Upper lobe of right lung (tissue), 1 donor: ENCODE measurements around the gene CD164. TPM values are rescaled to one million over a fixed set of nuclear protein-coding genes. Genes with fewer than 3 reads are reported as not detected.
"Not testable (repeated sequence)": the region's sequence is repeated elsewhere in the genome, so short reads cannot be mapped to it uniquely, and the experiment has no call there.

Experiments
- ATAC-seq: fragments of 200-7000 bp; cut with Tn5 transposase; one replicate; pipeline ENCODE4 v1.9.1; 2020; ENCODE audit warnings: mild to moderate bottlenecking, moderate library complexity
- DNase-seq: peaks from one replicate; pipeline ENCODE4 v3.0.0-alpha.2; 2020
- H3K27ac ChIP-seq: fragments of 200-600 bp; one replicate; pipeline ENCODE4 v1.8.0; 2022
- H3K27me3 ChIP-seq: fragments of 200-600 bp; one replicate; pipeline ENCODE4 v1.8.0; 2022; ENCODE audit warnings: mild to moderate bottlenecking
- H3K36me3 ChIP-seq: fragments of 200-600 bp; one replicate; pipeline ENCODE4 v1.8.0; 2022
- H3K4me1 ChIP-seq: fragments of 200-600 bp; one replicate; pipeline ENCODE4 v1.8.0; 2022
- H3K4me3 ChIP-seq: fragments of 200-600 bp; one replicate; pipeline ENCODE4 v1.8.0; 2022; ENCODE audit warnings: mild to moderate bottlenecking
- H3K9me3 ChIP-seq: fragments of 200-600 bp; one replicate; pipeline ENCODE4 v1.8.0; 2022
- CTCF ChIP-seq: fragments of 200-600 bp; IDR thresholded peaks from one replicate; pipeline ENCODE4 v1.8.0; 2022; ENCODE audit warnings: antibody characterized with exemption
- intact Hi-C: fragments of 100-400 bp; cut with DNase I; formaldehyde crosslinking; loops from one replicate; pipeline ENCODE4 v1.11.0; 2022
- total RNA-seq: library from RNA; stranded (reverse); fragmentation: NEBNext Ultra II Directional; extraction: Animal tissue kit (Norgen Biotek cat#: 25700); gene quantifications from one replicate; pipeline ENCODE4 v1.2.1, GENCODE V29; 2021
- donor health status: DM: no; HTN: yes; CAD: no; lungs with severe emphysema.

The CD164 gene
- total RNA-seq, 1 donor from 2014 or later, result 284 TPM

DNA sequence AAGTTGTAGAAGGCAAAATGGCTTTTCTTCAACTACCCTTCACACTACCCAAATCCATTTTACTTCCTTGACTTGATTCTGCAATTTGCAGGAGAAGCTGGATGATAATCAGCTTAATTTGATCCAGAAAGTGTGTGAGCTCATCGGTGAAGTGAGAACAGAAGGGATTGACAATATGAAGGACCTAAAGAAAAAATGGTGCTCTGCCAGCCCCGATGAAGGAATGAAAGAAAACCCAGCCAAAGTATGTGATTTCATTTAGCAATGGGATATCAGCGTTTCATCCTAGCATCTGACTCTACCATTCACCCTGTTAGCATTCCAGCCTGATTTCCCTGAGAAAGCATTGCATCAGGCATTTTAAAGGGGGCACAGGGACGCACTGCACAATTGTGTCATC, 41.5 kb downstream of the CD164 start:
- peaks cover 7% of the 10 kb centered on the region for H3K4me1 ChIP-seq
- TF ChIP-seq CTCF, result no peak
- H3K27me3 ChIP-seq, result no peaks in the 10 kb centered on the region
- no peak overlapping the region for H3K27ac ChIP-seq
- H3K4me3 ChIP-seq, result no peak overlapping the region
- DNase-seq (no peak), ATAC-seq (no peak)
- H3K36me3 ChIP-seq, result no peaks in the 10 kb centered on the region
- intact Hi-C loops, result no loop called here
- no peaks in the 10 kb centered on the region for H3K9me3 ChIP-seq

GRCh38 chr6:109339906-109340678, 42.2 kb downstream of the CD164 start:
- no peak for ATAC-seq
- no peak for DNase-seq
- Histone ChIP-seq H3K9me3 (no peaks in the 10 kb centered on the region), H3K36me3 (no peaks in the 10 kb centered on the region), H3K4me1 (peaks cover 7% of the 10 kb centered on the region), H3K27ac (no peak overlapping the region), H3K4me3 (no peak overlapping the region), H3K27me3 (no peaks in the 10 kb centered on the region)
- TF ChIP-seq CTCF, result no peak
- intact Hi-C loops, result no loop called here

- no peak for TF ChIP-seq CTCF
- DNase-seq (no peak), ATAC-seq (peak; percentile 74)
- Histone ChIP-seq H3K4me1 (peaks cover 7% of the 10 kb centered on the region), H3K27me3 (no peaks in the 10 kb centered on the region), H3K9me3 (no peaks in the 10 kb centered on the region), H3K36me3 (no peaks in the 10 kb centered on the region), H3K27ac (no peak overlapping the region), H3K4me3 (no peak overlapping the region)
- intact Hi-C loops, result no loop called here
Observed at GRCh38 chr6:109336221-109336961, 45.9 kb downstream of the CD164 start.

DNA sequence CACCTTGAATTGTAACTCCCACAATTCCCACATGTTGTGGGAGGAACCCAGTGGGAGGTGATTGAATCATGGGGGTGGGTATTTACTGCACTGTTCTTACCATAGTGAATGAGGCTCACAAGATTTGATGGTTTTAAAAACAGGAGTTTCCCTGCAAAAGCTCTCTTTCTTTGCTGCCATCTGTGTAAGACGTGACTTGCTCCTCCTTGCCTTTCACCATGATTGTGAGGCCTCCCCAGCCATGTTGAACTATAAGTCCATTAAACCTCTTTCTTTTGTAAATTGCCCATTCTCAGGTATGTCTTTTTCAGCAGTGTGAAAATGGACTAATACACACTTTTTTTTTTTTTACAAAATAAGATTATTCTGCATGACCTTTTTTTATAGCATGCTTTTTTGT, 48.4 kb downstream of the CD164 start:
- H3K27ac ChIP-seq, H3K4me3 ChIP-seq, H3K9me3 ChIP-seq, H3K27me3 ChIP-seq, H3K4me1 ChIP-seq, DNase-seq, ATAC-seq, intact Hi-C loops, H3K36me3 ChIP-seq: not testable (repeated sequence)

GRCh38 chr6:109332748-109333147, 49.5 kb downstream of the CD164 start:
- intact Hi-C loops, result no loop called here
- Histone ChIP-seq H3K4me1 (peaks cover 7% of the 10 kb centered on the region), H3K4me3 (no peak overlapping the region), H3K36me3 (no peaks in the 10 kb centered on the region), H3K27me3 (no peaks in the 10 kb centered on the region), H3K27ac (no peak overlapping the region), H3K9me3 (no peaks in the 10 kb centered on the region)
- TF ChIP-seq CTCF, result no peak
- DNase-seq, result no peak
- ATAC-seq, result peak; percentile 66

- H3K27me3 ChIP-seq, result no peaks in the 10 kb centered on the region
- no peak for ATAC-seq
- H3K27ac ChIP-seq, result no peak overlapping the region
- TF ChIP-seq CTCF, result no peak
- H3K4me1 ChIP-seq, result no peaks in the 10 kb centered on the region
- intact Hi-C loops, result no loop called here
- no peak for DNase-seq
- no peak overlapping the region for H3K4me3 ChIP-seq
- H3K9me3 ChIP-seq, result no peaks in the 10 kb centered on the region
- H3K36me3 ChIP-seq, result no peaks in the 10 kb centered on the region
Observed at GRCh38 chr6:109331081-109331480, 51.2 kb downstream of the CD164 start.
